ENCODE data around the gene SLA2. TPM values are rescaled to one million over a fixed set of nuclear protein-coding genes. Genes with fewer than 3 reads are reported as not detected.

Gene SLA2
- polyA plus RNA-seq, 1 of the 3 experiments (the other 2 are of a cell fraction): not detected

- peaks cover 0 to 5% of the 10 kb centered on the region in 2 experiments for H3K36me3 ChIP-seq (replicated peaks in 1 of 2; ENCODE audit: control insufficient read depth in 1 of 2, insufficient read depth in 2 of 2, low read length in 1 of 2)
- H3K27ac ChIP-seq (ENCODE audit: low read depth in 2 of 2, low read length in 1 of 2): no peak overlapping the region
- H3K4me3 ChIP-seq (ENCODE audit: low read depth in 2 of 2, low read length in 1 of 2): no peak overlapping the region
- H3K4me2 ChIP-seq: no peak overlapping the region
- H4K20me1 ChIP-seq (ENCODE audit: insufficient read depth): no peaks in the 10 kb centered on the region
- TF ChIP-seq EP300 (IDR thresholded peaks at IDR 0.05; ENCODE audit: borderline replicate concordance in 1 of 2, low read depth in 1 of 2, low read length in 1 of 2) (no peak), TAF1 (IDR thresholded peaks at IDR 0.05; ENCODE audit: borderline replicate concordance, low read depth, low read length) (no peak), FOXJ3 (CRISPR knock-in tag; IDR thresholded peaks at IDR 0.05) (no peak), FOXM1 (IDR thresholded peaks at IDR 0.05; ENCODE audit: low read depth) (no peak)
- TF ChIP-seq, protein P1, sequence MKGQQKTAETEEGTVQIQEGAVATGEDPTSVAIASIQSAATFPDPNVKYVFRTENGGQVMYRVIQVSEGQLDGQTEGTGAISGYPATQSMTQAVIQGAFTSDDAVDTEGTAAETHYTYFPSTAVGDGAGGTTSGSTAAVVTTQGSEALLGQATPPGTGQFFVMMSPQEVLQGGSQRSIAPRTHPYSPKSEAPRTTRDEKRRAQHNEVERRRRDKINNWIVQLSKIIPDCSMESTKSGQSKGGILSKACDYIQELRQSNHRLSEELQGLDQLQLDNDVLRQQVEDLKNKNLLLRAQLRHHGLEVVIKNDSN (IDR thresholded peaks at IDR 0.05; ENCODE audit: borderline replicate concordance, low read depth): no peak
- TF ChIP-seq, protein P2, sequence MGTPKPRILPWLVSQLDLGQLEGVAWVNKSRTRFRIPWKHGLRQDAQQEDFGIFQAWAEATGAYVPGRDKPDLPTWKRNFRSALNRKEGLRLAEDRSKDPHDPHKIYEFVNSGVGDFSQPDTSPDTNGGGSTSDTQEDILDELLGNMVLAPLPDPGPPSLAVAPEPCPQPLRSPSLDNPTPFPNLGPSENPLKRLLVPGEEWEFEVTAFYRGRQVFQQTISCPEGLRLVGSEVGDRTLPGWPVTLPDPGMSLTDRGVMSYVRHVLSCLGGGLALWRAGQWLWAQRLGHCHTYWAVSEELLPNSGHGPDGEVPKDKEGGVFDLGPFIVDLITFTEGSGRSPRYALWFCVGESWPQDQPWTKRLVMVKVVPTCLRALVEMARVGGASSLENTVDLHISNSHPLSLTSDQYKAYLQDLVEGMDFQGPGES (IDR thresholded peaks at IDR 0.05; ENCODE audit: low read depth, low read length): no peak
- TF ChIP-seq, protein P3, sequence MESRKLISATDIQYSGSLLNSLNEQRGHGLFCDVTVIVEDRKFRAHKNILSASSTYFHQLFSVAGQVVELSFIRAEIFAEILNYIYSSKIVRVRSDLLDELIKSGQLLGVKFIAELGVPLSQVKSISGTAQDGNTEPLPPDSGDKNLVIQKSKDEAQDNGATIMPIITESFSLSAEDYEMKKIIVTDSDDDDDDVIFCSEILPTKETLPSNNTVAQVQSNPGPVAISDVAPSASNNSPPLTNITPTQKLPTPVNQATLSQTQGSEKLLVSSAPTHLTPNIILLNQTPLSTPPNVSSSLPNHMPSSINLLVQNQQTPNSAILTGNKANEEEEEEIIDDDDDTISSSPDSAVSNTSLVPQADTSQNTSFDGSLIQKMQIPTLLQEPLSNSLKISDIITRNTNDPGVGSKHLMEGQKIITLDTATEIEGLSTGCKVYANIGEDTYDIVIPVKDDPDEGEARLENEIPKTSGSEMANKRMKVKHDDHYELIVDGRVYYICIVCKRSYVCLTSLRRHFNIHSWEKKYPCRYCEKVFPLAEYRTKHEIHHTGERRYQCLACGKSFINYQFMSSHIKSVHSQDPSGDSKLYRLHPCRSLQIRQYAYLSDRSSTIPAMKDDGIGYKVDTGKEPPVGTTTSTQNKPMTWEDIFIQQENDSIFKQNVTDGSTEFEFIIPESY (IDR thresholded peaks at IDR 0.05; ENCODE audit: borderline replicate concordance, low read depth): no peak
- no peaks in the 10 kb centered on the region for H3K4me1 ChIP-seq (ENCODE audit: control insufficient read depth in 1 of 2, insufficient read depth in 2 of 2, low read depth in 1 of 2, low read length in 1 of 2)
- no peak for DNase-seq
- 97% methylated on average over 4 of the region's 4 CpGs for WGBS (ENCODE audit: low lambda C conversion rate)
- POLR2A ChIA-PET: no interaction called here
- CTCF ChIA-PET: no interaction called here
- no peaks in the 10 kb centered on the region for H3K27me3 ChIP-seq (ENCODE audit: insufficient read depth)
- no peaks in the 10 kb centered on the region for H3K9me2 ChIP-seq
- H3K9me3 ChIP-seq: no peaks in the 10 kb centered on the region
- no peak overlapping the region for H3K9ac ChIP-seq
- H3F3A ChIP-seq (replicated peaks; ENCODE audit: insufficient read depth): no peaks in the 10 kb centered on the region
- H2AFZ ChIP-seq (ENCODE audit: low read depth): no peak overlapping the region
- H3K79me2 ChIP-seq (ENCODE audit: insufficient read depth): no peaks in the 10 kb centered on the region
Observed at GRCh38 chr20:36672991-36673390, 27.0 kb upstream of the SLA2 start.

DNA sequence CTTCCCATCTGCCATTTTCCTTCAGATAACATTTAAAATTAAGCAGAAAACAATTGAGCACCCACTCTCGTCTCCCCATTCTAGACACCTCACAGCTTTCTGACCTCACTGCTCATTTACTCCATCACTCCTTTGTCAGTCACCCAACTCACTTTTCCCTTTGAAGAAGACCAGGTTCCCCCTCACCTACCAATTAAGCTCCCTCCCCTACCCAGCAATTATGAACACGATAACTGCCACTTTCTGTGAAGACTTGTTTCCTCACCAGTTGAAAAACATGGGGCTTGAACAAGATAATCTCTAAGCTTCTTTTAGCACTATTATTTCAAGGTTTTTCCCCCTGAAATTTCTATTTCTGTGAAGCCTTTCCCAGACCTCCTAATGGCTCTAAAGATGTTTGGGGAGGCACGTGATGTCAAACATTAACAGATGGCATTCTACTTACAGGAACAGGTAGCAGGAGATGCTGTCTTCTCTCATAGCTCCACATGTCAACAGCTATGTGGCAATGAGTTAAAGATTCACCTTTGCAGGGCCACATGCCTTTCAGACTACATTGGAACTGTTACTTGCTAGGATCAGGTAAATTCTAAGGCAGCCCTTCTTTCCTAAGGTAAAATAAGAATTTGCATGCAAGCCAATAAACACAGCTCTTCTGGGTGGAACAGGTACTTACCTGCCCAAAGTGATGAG is 24.8 kb upstream of the SLA2 start:
- Histone ChIP-seq H2AFZ (ENCODE audit: low read depth) (no peak overlapping the region), H4K20me1 (ENCODE audit: insufficient read depth) (no peaks in the 10 kb centered on the region), H3K36me3 (replicated peaks in 1 of 2; ENCODE audit: control insufficient read depth in 1 of 2, insufficient read depth in 2 of 2, low read length in 1 of 2) (peaks cover 0 to 3% of the 10 kb centered on the region in 2 experiments), H3K79me2 (ENCODE audit: insufficient read depth) (no peaks in the 10 kb centered on the region), H3K27me3 (ENCODE audit: insufficient read depth) (no peaks in the 10 kb centered on the region), H3K4me3 (ENCODE audit: low read depth in 2 of 2, low read length in 1 of 2) (no peak overlapping the region), H3K4me1 (ENCODE audit: control insufficient read depth in 1 of 2, insufficient read depth in 2 of 2, low read depth in 1 of 2, low read length in 1 of 2) (no peaks in the 10 kb centered on the region), H3K27ac (ENCODE audit: low read depth in 2 of 2, low read length in 1 of 2) (no peak overlapping the region), H3K9me3 (no peaks in the 10 kb centered on the region), H3K9ac (no peak overlapping the region), H3K4me2 (no peak overlapping the region), H3F3A (replicated peaks; ENCODE audit: insufficient read depth) (no peaks in the 10 kb centered on the region), H3K9me2 (no peaks in the 10 kb centered on the region)
- CTCF ChIA-PET: interaction anchor here (0.9 to 1.3 kb wide), 3 partner anchors 11 to 104 kb away, joined by 3 read pairs; no protein-coding TSS in a partner anchor
- POLR2A ChIA-PET: no interaction called here
- 88% methylated on average over 3 of the region's 3 CpGs for WGBS (ENCODE audit: low lambda C conversion rate)
- DNase-seq: no peak
- TF ChIP-seq GATA2 (CRISPR knock-in tag; IDR thresholded peaks at IDR 0.05) (no peak), TAF1 (IDR thresholded peaks at IDR 0.05; ENCODE audit: borderline replicate concordance, low read depth, low read length) (no peak), RCOR1 (IDR thresholded peaks at IDR 0.05; ENCODE audit: low read length) (no peak), FOXJ3 (CRISPR knock-in tag; IDR thresholded peaks at IDR 0.05) (no peak), TEAD4 (IDR thresholded peaks at IDR 0.05; ENCODE audit: borderline replicate concordance, insufficient read depth) (no peak), TCF12 (IDR thresholded peaks at IDR 0.05) (no peak), NFIC (IDR thresholded peaks at IDR 0.05; ENCODE audit: borderline replicate concordance) (no peak), PBX3 (IDR thresholded peaks at IDR 0.05) (no peak), MXI1 (IDR thresholded peaks at IDR 0.05; ENCODE audit: low read depth, low read length) (no peak)
- TF ChIP-seq, protein P4, sequence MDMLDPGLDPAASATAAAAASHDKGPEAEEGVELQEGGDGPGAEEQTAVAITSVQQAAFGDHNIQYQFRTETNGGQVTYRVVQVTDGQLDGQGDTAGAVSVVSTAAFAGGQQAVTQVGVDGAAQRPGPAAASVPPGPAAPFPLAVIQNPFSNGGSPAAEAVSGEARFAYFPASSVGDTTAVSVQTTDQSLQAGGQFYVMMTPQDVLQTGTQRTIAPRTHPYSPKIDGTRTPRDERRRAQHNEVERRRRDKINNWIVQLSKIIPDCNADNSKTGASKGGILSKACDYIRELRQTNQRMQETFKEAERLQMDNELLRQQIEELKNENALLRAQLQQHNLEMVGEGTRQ (IDR thresholded peaks at IDR 0.05; ENCODE audit: borderline replicate concordance, low read depth, low read length): no peak
- TF ChIP-seq, protein P5, sequence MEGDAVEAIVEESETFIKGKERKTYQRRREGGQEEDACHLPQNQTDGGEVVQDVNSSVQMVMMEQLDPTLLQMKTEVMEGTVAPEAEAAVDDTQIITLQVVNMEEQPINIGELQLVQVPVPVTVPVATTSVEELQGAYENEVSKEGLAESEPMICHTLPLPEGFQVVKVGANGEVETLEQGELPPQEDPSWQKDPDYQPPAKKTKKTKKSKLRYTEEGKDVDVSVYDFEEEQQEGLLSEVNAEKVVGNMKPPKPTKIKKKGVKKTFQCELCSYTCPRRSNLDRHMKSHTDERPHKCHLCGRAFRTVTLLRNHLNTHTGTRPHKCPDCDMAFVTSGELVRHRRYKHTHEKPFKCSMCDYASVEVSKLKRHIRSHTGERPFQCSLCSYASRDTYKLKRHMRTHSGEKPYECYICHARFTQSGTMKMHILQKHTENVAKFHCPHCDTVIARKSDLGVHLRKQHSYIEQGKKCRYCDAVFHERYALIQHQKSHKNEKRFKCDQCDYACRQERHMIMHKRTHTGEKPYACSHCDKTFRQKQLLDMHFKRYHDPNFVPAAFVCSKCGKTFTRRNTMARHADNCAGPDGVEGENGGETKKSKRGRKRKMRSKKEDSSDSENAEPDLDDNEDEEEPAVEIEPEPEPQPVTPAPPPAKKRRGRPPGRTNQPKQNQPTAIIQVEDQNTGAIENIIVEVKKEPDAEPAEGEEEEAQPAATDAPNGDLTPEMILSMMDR (IDR thresholded peaks at IDR 0.05): no peak
- TF ChIP-seq, protein P2 (IDR thresholded peaks at IDR 0.05; ENCODE audit: low read depth, low read length): no peak
